Keratinocyte (primary cell): ENCODE results near the gene PDZRN3. TPM values are rescaled to one million over a fixed set of nuclear protein-coding genes. Genes with fewer than 3 reads are reported as not detected.

Source experiments
- DNase-seq: peaks from one replicate; pipeline ENCODE4 v3.0.0-alpha.2; 2011; ENCODE audit warnings: low read depth, missing footprints, low spot score
- FAIRE-seq: peaks from 2 replicates; lab custom pipeline; 2011; peaks lifted over from hg19 to GRCh38; lab: Jason Lieb, UNC
- H2AFZ ChIP-seq: 2 replicates; pipeline ENCODE4 v1.6.0; 2012; ENCODE audit warnings: low read length, control low read depth, inconsistent platforms; ENCODE audit not compliant: control insufficient read depth
- H3K27ac ChIP-seq: 2 replicates; pipeline ENCODE4 v1.5.1; 2011; ENCODE audit warnings: low read length; ENCODE audit not compliant: control insufficient read depth, insufficient read depth
- H3K27me3 ChIP-seq: 3 replicates; pipeline ENCODE4 v1.6.0; 2011; ENCODE audit warnings: low read length; ENCODE audit not compliant: control insufficient read depth, insufficient read depth; ENCODE audit errors: extremely low read depth
- H3K36me3 ChIP-seq, 2 experiments: 2 replicates in 1 of 2; 3 replicates in 1 of 2; pipeline ENCODE4 v1.5.1; 2011; ENCODE audit warnings: low read length in 2 of 2, mild to moderate bottlenecking in 1 of 2; ENCODE audit not compliant: control insufficient read depth in 2 of 2, insufficient read depth in 2 of 2; ENCODE audit errors: extremely low read depth in 1 of 2
- H3K4me1 ChIP-seq: 3 replicates; pipeline ENCODE4 v1.5.1; 2011; ENCODE audit warnings: low read length; ENCODE audit not compliant: control insufficient read depth, insufficient read depth; ENCODE audit errors: extremely low read depth
- H3K4me2 ChIP-seq: 3 replicates; pipeline ENCODE4 v1.6.0; 2011; ENCODE audit warnings: low read depth, low read length; ENCODE audit not compliant: control insufficient read depth, insufficient read depth; ENCODE audit errors: extremely low read depth
- H3K4me3 ChIP-seq, 3 experiments: fragments of 200-600 bp in 1 of 3; sonication (generic) in 1 of 3; 2 replicates in 2 of 3; 3 replicates in 1 of 3; pipeline ENCODE4 v1.5.1; 2011 to 2016; ENCODE audit warnings: low read length in 3 of 3, mild to moderate bottlenecking in 3 of 3, control low read depth in 2 of 3, inconsistent platforms in 1 of 3, low read depth in 1 of 3, mixed read lengths in 1 of 3, mixed run types in 1 of 3, moderate library complexity in 1 of 3; ENCODE audit not compliant: control insufficient read depth in 2 of 3, insufficient read depth in 2 of 3; ENCODE audit errors: extremely low read depth in 1 of 3
- H3K79me2 ChIP-seq: 2 replicates; pipeline ENCODE4 v1.6.0; 2012; ENCODE audit warnings: low read length; ENCODE audit not compliant: control insufficient read depth, insufficient read depth
- H3K9ac ChIP-seq: 3 replicates; pipeline ENCODE4 v1.6.0; 2011; ENCODE audit warnings: low read length; ENCODE audit not compliant: control insufficient read depth, insufficient read depth; ENCODE audit errors: extremely low read depth
- H3K9me1 ChIP-seq: 3 replicates; pipeline ENCODE4 v1.6.0; 2011; ENCODE audit warnings: low read length; ENCODE audit not compliant: control insufficient read depth, insufficient read depth; ENCODE audit errors: extremely low read depth
- H3K9me3 ChIP-seq: 2 replicates; pipeline ENCODE4 v1.5.1; 2012; ENCODE audit warnings: low read depth, low read length; ENCODE audit not compliant: control insufficient read depth
- H4K20me1 ChIP-seq: 3 replicates; pipeline ENCODE4 v1.6.0; 2011; ENCODE audit warnings: low read length; ENCODE audit not compliant: control insufficient read depth, insufficient read depth; ENCODE audit errors: extremely low read depth
- CTCF ChIP-seq, 3 experiments: IDR thresholded peaks in 1 of 3; conservative IDR thresholded peaks in 1 of 3; optimal IDR thresholded peaks in 1 of 3; 2 replicates in 2 of 3; 3 replicates in 1 of 3; pipeline versions ENCODE3 to v1.5.1; 2011; ENCODE audit warnings: low read length in 3 of 3, mild to moderate bottlenecking in 3 of 3, moderate library complexity in 2 of 3, control low read depth in 1 of 3, inconsistent platforms in 1 of 3; ENCODE audit not compliant: insufficient read depth in 2 of 3; ENCODE audit errors: extremely low read depth in 1 of 3
- EZH2 ChIP-seq: IDR thresholded peaks from one replicate; pipeline ENCODE4 v1.6.1; 2012; ENCODE audit warnings: inconsistent platforms, mild to moderate bottlenecking, low read length, moderate library complexity
- dilution Hi-C: fragments of 300-500 bp; cut with MboI; formaldehyde crosslinking; loops from one replicate; pipeline ENCODE4 v1.7.0; 2020; ENCODE audit warnings: low sequenced_read_pairs; ENCODE audit not compliant: extremely low pct_ligation_motif_present
- polyA plus RNA-seq, 5 experiments: library from polyadenylated mRNA; depleted of rRNA in 3 of 5; stranded (reverse) in 3 of 5; stranded (forward) in 1 of 5; unstranded in 1 of 5; fragments of >200 nt; gene quantifications; 1 replicate in 1 of 5; 2 replicates in 3 of 5; 3 replicates in 1 of 5; pipeline versions ENCODE4 v1.2.1 to v1.2.3, GENCODE V29; 2011 to 2012; ENCODE audit warnings: missing spikeins in 2 of 5, low read depth in 1 of 5, low replicate concordance in 1 of 5

PDZRN3 gene
- polyA plus RNA-seq, 1 donor (not counting 4 experiments of a cell fraction or from before 2014, with no cell fraction given): not detected

- H3K4me1 ChIP-seq: no peaks in the 10 kb centered on the region
- no peak overlapping the region for H3K4me2 ChIP-seq
- H3K36me3 ChIP-seq: no peaks in the 10 kb centered on the region
- H3K27ac ChIP-seq: no peak overlapping the region
- H3K9me1 ChIP-seq: no peaks in the 10 kb centered on the region
- H3K9ac ChIP-seq: no peak overlapping the region
- no peaks in the 10 kb centered on the region for H3K27me3 ChIP-seq
- no peak for DNase-seq
- H4K20me1 ChIP-seq: no peaks in the 10 kb centered on the region
- no peak overlapping the region for H2AFZ ChIP-seq
- H3K9me3 ChIP-seq: no peaks in the 10 kb centered on the region
- H3K79me2 ChIP-seq: no peaks in the 10 kb centered on the region
- dilution Hi-C loops: no loop called here
- no peak overlapping the region for H3K4me3 ChIP-seq
- FAIRE-seq: no peak
- TF ChIP-seq EZH2 (no peak), CTCF (optimal IDR thresholded peaks at IDR 0.05 in 1 of 3, IDR thresholded peaks at IDR 0.05 in 1 of 3, conservative IDR thresholded peaks at IDR 0.05 in 1 of 3; ENCODE audit: extremely low read depth in 1 of 3, insufficient read depth in 2 of 3, low read length in 3 of 3) (no peak)
Measured at GRCh38 chr3:73419179-73419803, 205.4 kb downstream of the PDZRN3 start.

- H2AFZ ChIP-seq: no peak overlapping the region
- H3K27ac ChIP-seq: no peak overlapping the region
- H3K36me3 ChIP-seq: no peaks in the 10 kb centered on the region
Measured at GRCh38 chr3:73418681-73419080, 206.1 kb downstream of the PDZRN3 start.

More at GRCh38 chr3:73418681-73419080, 206.1 kb downstream of the PDZRN3 start:
- Histone ChIP-seq H3K4me3 (no peak overlapping the region), H3K9me1 (no peaks in the 10 kb centered on the region), H3K27me3 (no peaks in the 10 kb centered on the region), H3K79me2 (no peaks in the 10 kb centered on the region), H3K4me1 (no peaks in the 10 kb centered on the region), H3K9ac (no peak overlapping the region), H3K4me2 (no peak overlapping the region), H3K9me3 (no peaks in the 10 kb centered on the region), H4K20me1 (no peaks in the 10 kb centered on the region)
- dilution Hi-C loops: no loop called here
- no peak for TF ChIP-seq EZH2
- TF ChIP-seq CTCF (optimal IDR thresholded peaks at IDR 0.05 in 1 of 3, IDR thresholded peaks at IDR 0.05 in 1 of 3, conservative IDR thresholded peaks at IDR 0.05 in 1 of 3; ENCODE audit: extremely low read depth in 1 of 3, insufficient read depth in 2 of 3, low read length in 3 of 3): no peak
- FAIRE-seq (no peak), DNase-seq (no peak)
